ENCODE results near the gene GRAMD1A.

The GRAMD1A gene

GRCh38 chr19:35008891-35009341 lies 8.8 kb downstream of the GRAMD1A start:
- ChIA-PET POLR2A (interaction anchor here (0.5 to 4.2 kb wide), 4 partner anchors 8 to 23 kb away, joined by 3 to 20 read pairs (median 7); partner anchors contain the start of gene GRAMD1A), CTCF (interaction anchor here (0.9 to 9.0 kb wide), 5 partner anchors 35 to 133 kb away, joined by 4 to 96 read pairs (median 5); no protein-coding TSS in a partner anchor)
- Histone ChIP-seq H3K4me3 (ENCODE audit: low read depth, low read length) (no peak overlapping the region), H3K27ac (ENCODE audit: extremely low read depth, low read depth, low read length) (0 out of 2 replicates have a peak overlapping the region, but pooled peaks have one; percentile 24), H3K36me3 (ENCODE audit: control insufficient read depth in 2 of 2, insufficient read depth in 1 of 2, low read length in 2 of 2) (peaks cover 80 to 99% of the 10 kb centered on the region in 2 experiments), H3K4me1 (ENCODE audit: control insufficient read depth, insufficient read depth, low read length) (peaks cover 3% of the 10 kb centered on the region; the same call in 1 of the 2 replicates), H3K9me3 (ENCODE audit: control insufficient read depth, insufficient read depth, low read depth, low read length) (no peaks in the 10 kb centered on the region)
- TF ChIP-seq ZSCAN30 (tag by site-specific recombination; IDR thresholded peaks at IDR 0.05), result no peak
- TF ChIP-seq ZNF837 (tag by site-specific recombination; IDR thresholded peaks at IDR 0.05), result no peak
- TF ChIP-seq PBX3 (CRISPR knock-in tag; IDR thresholded peaks at IDR 0.05), result no peak
- TF ChIP-seq ZNF202 (tag by site-specific recombination; IDR thresholded peaks at IDR 0.05; ENCODE audit: borderline replicate concordance), result no peak
- no peak for TF ChIP-seq ZNF2 (tag by site-specific recombination; IDR thresholded peaks at IDR 0.05)
- no peak for TF ChIP-seq ZNF146 (tag by site-specific recombination; IDR thresholded peaks at IDR 0.05)
- no peak for TF ChIP-seq ZIC2 (tag by site-specific recombination; IDR thresholded peaks at IDR 0.05)
- no peak for TF ChIP-seq ZNF24 (tag by site-specific recombination; IDR thresholded peaks at IDR 0.05)
- TF ChIP-seq BCL11A (tag by site-specific recombination; IDR thresholded peaks at IDR 0.05; ENCODE audit: low read depth), result no peak
- TF ChIP-seq ZNF549 (tag by site-specific recombination; IDR thresholded peaks at IDR 0.05), result no peak
- TF ChIP-seq YY1 (tag by site-specific recombination; IDR thresholded peaks at IDR 0.05), result no peak
- TF ChIP-seq, protein P1, sequence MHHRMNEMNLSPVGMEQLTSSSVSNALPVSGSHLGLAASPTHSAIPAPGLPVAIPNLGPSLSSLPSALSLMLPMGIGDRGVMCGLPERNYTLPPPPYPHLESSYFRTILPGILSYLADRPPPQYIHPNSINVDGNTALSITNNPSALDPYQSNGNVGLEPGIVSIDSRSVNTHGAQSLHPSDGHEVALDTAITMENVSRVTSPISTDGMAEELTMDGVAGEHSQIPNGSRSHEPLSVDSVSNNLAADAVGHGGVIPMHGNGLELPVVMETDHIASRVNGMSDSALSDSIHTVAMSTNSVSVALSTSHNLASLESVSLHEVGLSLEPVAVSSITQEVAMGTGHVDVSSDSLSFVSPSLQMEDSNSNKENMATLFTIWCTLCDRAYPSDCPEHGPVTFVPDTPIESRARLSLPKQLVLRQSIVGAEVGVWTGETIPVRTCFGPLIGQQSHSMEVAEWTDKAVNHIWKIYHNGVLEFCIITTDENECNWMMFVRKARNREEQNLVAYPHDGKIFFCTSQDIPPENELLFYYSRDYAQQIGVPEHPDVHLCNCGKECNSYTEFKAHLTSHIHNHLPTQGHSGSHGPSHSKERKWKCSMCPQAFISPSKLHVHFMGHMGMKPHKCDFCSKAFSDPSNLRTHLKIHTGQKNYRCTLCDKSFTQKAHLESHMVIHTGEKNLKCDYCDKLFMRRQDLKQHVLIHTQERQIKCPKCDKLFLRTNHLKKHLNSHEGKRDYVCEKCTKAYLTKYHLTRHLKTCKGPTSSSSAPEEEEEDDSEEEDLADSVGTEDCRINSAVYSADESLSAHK (tag by site-specific recombination; IDR thresholded peaks at IDR 0.05), result no peak
- no peak for TF ChIP-seq SALL2 (tag by site-specific recombination; IDR thresholded peaks at IDR 0.05; ENCODE audit: borderline replicate concordance)

- Histone ChIP-seq H3K4me3 (ENCODE audit: low read depth, low read length) (no peak overlapping the region), H3K4me1 (ENCODE audit: control insufficient read depth, insufficient read depth, low read length) (peaks cover 3% of the 10 kb centered on the region; the same call in 1 of the 2 replicates), H3K36me3 (ENCODE audit: control insufficient read depth in 2 of 2, insufficient read depth in 1 of 2, low read length in 2 of 2) (peaks cover 80 to 99% of the 10 kb centered on the region in 2 experiments), H3K27ac (ENCODE audit: extremely low read depth, low read depth, low read length) (0 out of 2 replicates have a peak overlapping the region, but pooled peaks have one; percentile 24), H3K9me3 (ENCODE audit: control insufficient read depth, insufficient read depth, low read depth, low read length) (no peaks in the 10 kb centered on the region)
- ChIA-PET POLR2A (interaction anchor here (2.2 to 4.2 kb wide), 2 partner anchors 9 to 17 kb away, joined by 9 to 20 read pairs; partner anchors contain the start of gene GRAMD1A), CTCF (interaction anchor here (0.9 to 9.0 kb wide), 3 partner anchors 35 to 132 kb away, joined by 4 to 96 read pairs (median 5); no protein-coding TSS in a partner anchor)
- TF ChIP-seq ZNF626 (tag by site-specific recombination; IDR thresholded peaks at IDR 0.05) (no peak), YY1 (tag by site-specific recombination; IDR thresholded peaks at IDR 0.05) (no peak), ZNF561 (tag by site-specific recombination; IDR thresholded peaks at IDR 0.05; ENCODE audit: borderline replicate concordance) (no peak), ZNF777 (tag by site-specific recombination; IDR thresholded peaks at IDR 0.05; ENCODE audit: borderline replicate concordance) (no peak), GLIS2 (tag by site-specific recombination; IDR thresholded peaks at IDR 0.05) (0 out of 2 replicates have a peak, but pooled peaks have one; percentile 33), OVOL3 (tag by site-specific recombination; IDR thresholded peaks at IDR 0.05) (no peak), SP2 (tag by site-specific recombination; IDR thresholded peaks at IDR 0.05) (0 out of 2 replicates have a peak, but pooled peaks have one; percentile 5), ZNF292 (tag by site-specific recombination; IDR thresholded peaks at IDR 0.05; ENCODE audit: borderline replicate concordance, low read depth) (no peak), ZNF654 (tag by site-specific recombination; IDR thresholded peaks at IDR 0.05; ENCODE audit: low read depth) (no peak)
- TF ChIP-seq, protein P2, sequence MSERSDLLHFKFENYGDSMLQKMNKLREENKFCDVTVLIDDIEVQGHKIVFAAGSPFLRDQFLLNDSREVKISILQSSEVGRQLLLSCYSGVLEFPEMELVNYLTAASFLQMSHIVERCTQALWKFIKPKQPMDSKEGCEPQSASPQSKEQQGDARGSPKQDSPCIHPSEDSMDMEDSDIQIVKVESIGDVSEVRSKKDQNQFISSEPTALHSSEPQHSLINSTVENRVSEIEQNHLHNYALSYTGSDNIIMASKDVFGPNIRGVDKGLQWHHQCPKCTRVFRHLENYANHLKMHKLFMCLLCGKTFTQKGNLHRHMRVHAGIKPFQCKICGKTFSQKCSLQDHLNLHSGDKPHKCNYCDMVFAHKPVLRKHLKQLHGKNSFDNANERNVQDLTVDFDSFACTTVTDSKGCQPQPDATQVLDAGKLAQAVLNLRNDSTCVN (tag by site-specific recombination; optimal IDR thresholded peaks at IDR 0.05), result peak; percentile 11
- TF ChIP-seq, protein P3, sequence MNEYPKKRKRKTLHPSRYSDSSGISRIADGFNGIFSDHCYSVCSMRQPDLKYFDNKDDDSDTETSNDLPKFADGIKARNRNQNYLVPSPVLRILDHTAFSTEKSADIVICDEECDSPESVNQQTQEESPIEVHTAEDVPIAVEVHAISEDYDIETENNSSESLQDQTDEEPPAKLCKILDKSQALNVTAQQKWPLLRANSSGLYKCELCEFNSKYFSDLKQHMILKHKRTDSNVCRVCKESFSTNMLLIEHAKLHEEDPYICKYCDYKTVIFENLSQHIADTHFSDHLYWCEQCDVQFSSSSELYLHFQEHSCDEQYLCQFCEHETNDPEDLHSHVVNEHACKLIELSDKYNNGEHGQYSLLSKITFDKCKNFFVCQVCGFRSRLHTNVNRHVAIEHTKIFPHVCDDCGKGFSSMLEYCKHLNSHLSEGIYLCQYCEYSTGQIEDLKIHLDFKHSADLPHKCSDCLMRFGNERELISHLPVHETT (tag by site-specific recombination; IDR thresholded peaks at IDR 0.05), result 0 out of 2 replicates have a peak, but pooled peaks have one; percentile 44
- TF ChIP-seq, protein P1 (tag by site-specific recombination; IDR thresholded peaks at IDR 0.05), result no peak
These were observed 9.6 kb downstream of the GRAMD1A start for GRCh38 chr19:35009424-35010415.
